AG08395 (cell line): ENCODE measurements around the gene TLR6.
"Not testable (repeated sequence)": the region's sequence is repeated elsewhere in the genome, so short reads cannot be mapped to it uniquely, and the experiment has no call there.

Experiments
- DNase-seq: peaks from one replicate; pipeline ENCODE4 v3.0.0; 2012; ENCODE audit warnings: mixed read lengths, low spot score

The TLR6 gene

GRCh38 chr4:38785041-38785790, 71.4 kb downstream of the TLR6 start:
- no peak for DNase-seq

DNA sequence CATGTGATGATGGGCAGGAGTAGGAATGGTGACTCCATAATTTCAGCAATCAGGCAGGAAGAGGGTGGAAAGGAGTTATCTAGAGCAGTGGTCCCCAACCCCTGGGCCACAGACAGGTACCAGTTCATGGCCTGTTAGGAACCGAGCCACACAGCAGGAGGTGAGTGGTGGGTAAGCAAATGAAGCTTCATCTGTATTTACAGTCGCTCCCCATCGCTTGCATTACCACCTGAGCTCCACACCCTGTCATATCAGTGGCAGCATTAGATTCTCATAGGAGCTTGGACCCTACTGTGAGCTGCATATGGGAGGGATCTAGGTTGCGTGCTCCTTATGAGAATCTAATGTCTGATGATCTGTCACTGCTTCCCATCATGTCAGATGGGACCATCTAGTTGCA, 72.5 kb downstream of the TLR6 start:
- no peak for DNase-seq

- no peak for DNase-seq
Measured at GRCh38 chr4:38783109-38783460, 73.5 kb downstream of the TLR6 start.

GRCh38 chr4:38782452-38783108, 74.0 kb downstream of the TLR6 start, which contains the start of gene TLR10:
Gene TLR10, minus strand, starts transcription at chr4:38782990. Its CDS starts 7,400 bp downstream, at chr4:38775590.
- DNase-seq: peak; percentile 53

DNA sequence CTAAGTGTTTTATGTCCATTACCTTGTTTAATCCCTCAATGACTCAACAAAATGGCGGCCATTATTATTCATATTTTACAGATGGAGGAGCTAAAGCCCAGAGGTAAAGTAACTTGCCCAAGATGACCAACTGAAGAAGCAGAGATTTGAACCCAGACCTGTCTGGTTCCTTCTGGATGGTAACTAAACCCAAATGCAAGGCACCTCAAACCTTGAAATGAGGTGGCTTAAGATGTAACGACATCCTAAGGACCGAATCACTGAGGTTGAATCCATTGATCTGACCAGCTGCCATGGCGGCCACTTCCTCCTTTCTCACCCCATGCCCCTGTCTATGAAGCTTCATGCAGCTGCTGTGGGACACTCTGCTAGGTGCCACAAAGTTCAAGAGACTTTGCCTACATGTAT, 74.8 kb downstream of the TLR6 start:
- DNase-seq: no peak

GRCh38 chr4:38780833-38781484, 75.7 kb downstream of the TLR6 start:
- no peak for DNase-seq

DNA sequence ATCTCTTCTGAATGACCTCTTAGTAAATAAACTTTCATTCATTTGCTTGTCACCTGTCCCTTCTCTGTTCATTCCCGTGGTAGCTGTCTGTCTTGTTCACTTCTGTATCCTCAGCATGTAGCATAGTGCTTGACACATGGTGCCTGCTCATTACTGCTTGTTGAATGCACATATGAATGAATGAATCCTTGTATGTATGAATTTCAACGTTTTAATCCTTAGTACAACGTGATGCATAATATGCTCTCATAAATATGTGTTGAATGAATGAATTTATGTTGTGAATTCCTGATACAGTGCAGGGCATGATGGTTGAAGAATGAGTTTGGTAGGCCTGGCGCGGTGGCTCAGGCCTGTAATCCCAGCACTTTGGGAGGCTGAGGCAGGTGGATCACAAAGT, 76.8 kb downstream of the TLR6 start:
- DNase-seq: no peak

DNA sequence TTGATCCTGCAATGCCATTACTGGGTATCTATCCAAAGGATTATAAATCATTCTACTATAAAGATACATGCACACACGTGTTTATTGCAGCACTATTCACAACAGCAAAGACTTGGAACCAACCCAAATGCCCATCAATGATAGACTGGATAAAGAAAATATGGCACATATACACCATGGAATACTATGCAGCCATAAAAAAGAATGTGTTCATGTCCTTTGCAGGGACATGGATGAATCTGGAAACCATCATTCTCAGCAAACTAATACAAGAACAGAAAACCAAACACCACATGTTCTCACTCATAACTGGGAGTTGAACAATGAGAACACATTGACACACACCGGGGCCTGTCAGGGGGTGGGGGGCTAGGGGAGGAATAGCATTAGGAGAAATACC, 78.7 kb downstream of the TLR6 start:
- not testable (repeated sequence) for DNase-seq

- DNase-seq: no peak
Measured at GRCh38 chr4:38775326-38775725, 81.3 kb downstream of the TLR6 start.

DNA sequence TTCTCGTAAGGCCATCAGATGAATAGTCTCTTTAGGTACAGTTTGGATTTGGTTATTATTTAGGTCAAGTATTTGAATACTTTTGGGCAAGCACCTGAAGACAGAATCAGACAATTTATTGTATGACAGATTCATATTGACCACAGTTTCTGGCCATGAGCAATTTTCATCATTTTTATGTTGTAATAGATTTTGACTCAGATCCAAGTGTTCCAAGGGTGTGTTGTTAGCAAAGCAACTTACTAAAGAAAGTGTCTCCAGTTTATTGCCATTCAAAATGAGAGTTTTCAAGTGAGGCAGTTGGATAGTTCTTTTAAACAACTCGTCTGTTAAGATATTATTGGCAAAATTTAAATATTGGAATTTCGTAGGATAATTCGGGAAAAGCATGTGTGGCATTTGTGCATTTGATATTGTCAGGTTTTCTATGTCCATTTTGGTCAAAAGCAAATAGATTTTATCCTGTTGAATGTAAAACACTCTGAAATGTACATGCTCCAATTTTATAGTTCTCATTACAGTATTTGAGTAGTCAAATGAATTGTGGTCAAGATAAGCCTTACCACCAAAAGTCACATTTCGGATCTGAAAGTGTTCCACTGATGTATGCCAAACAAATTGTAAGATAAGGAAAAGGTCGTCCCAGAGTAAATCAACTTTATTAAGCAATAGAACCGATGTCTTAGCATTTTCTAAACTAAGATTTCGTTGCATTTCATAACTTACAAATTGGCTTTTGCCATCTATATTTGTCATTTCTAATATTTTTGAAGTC, 82.2 kb downstream of the TLR6 start:
- DNase-seq: no peak
